ENCODE results near the gene DDX4.

Gene DDX4

DNA sequence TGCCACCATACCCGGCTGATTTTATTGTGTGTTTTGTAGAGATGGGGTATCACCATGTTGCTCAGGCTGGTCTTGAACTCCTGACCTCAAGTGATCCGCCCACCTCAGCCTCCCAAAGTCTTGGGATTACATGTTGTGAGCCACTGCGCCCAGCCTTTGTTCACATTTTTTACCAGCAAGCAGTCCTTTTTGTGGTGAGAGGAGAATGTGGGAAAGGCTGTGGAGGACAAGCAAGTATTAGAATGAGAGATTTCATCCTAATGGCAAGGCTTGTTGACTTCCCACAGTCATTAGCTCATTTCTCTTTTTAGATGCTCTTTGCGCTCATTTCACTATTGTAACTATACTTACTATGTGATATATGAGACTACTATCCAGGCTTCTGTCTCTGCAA is 119.4 kb downstream of the DDX4 start:
- TF ChIP-seq, protein P1, sequence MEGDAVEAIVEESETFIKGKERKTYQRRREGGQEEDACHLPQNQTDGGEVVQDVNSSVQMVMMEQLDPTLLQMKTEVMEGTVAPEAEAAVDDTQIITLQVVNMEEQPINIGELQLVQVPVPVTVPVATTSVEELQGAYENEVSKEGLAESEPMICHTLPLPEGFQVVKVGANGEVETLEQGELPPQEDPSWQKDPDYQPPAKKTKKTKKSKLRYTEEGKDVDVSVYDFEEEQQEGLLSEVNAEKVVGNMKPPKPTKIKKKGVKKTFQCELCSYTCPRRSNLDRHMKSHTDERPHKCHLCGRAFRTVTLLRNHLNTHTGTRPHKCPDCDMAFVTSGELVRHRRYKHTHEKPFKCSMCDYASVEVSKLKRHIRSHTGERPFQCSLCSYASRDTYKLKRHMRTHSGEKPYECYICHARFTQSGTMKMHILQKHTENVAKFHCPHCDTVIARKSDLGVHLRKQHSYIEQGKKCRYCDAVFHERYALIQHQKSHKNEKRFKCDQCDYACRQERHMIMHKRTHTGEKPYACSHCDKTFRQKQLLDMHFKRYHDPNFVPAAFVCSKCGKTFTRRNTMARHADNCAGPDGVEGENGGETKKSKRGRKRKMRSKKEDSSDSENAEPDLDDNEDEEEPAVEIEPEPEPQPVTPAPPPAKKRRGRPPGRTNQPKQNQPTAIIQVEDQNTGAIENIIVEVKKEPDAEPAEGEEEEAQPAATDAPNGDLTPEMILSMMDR (IDR thresholded peaks at IDR 0.05; ENCODE audit: control extremely low read depth, extremely low read depth, low read depth, missing control alignments), result no peak
- POLR2A ChIA-PET, result no interaction called here
- CTCF ChIA-PET, result no interaction called here
- DNase-seq (ENCODE audit: extremely low spot score), result no peak

DNA sequence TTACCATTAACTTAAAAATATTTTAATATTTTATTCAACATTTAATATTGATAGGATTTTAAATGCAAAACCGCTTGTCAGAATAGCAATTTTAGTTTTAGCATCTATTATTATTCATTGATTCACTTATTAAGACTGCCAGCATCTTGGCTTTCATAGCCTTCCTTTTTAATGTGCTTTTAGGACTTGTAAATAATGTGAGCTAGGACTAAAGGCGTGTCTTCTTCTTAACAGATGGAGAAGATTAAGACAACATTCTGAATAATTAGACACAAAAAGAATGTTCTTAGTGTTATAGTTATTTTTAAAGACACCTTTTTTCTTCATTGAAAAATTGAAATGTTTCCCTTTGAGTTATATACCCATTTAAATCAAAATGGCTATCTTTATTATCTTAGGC is 120.2 kb downstream of the DDX4 start:
- TF ChIP-seq, protein P1 (IDR thresholded peaks at IDR 0.05; ENCODE audit: control extremely low read depth, extremely low read depth, low read depth, missing control alignments), result no peak
- ChIA-PET CTCF (no interaction called here), POLR2A (no interaction called here)
- DNase-seq (ENCODE audit: extremely low spot score), result no peak

DNA sequence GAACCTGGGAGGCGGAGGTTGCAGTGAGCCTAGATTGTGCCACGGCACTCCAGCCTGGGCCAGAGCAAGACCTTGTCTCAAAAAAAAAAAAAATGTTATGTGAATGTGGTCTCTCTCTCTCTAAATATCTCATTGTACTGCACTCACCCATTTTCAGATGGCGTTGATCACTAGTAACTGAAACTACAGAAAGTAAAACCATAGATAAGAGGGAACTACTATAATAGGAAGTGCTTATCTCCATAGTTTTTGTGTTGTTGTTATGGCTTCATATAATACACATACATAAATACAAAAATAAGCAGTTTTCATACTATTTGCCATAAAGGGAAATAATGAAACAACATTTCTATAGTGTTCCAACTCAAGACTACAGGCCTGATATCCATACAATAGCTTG is 122.4 kb downstream of the DDX4 start:
- no peak for DNase-seq (ENCODE audit: extremely low spot score)
- CTCF ChIA-PET, result no interaction called here
- TF ChIP-seq, protein P1 (IDR thresholded peaks at IDR 0.05; ENCODE audit: control extremely low read depth, extremely low read depth, low read depth, missing control alignments), result no peak
- POLR2A ChIA-PET, result no interaction called here

DNA sequence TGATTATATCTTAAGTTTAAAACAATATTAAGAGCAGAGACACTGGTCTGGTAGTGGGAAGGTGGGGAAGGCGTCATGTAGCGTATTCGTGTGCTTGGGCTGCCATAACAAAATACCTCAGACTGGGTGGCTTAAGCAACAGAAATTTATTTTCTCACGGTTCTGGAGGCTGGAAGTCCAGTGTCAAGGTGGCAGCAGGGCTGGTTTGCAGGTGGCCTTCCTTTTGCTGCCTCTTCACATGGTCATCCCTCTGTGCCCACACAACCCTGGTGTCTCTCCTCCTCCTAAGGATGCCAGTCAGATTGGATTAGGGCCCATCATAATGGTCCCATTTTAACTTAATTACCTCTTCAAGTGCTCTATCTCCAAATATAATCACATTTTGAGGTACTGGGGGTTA is 122.8 kb downstream of the DDX4 start:
- TF ChIP-seq, protein P1 (IDR thresholded peaks at IDR 0.05; ENCODE audit: control extremely low read depth, extremely low read depth, low read depth, missing control alignments), result no peak
- ChIA-PET POLR2A (no interaction called here), CTCF (no interaction called here)
- DNase-seq (ENCODE audit: extremely low spot score), result no peak

DNA sequence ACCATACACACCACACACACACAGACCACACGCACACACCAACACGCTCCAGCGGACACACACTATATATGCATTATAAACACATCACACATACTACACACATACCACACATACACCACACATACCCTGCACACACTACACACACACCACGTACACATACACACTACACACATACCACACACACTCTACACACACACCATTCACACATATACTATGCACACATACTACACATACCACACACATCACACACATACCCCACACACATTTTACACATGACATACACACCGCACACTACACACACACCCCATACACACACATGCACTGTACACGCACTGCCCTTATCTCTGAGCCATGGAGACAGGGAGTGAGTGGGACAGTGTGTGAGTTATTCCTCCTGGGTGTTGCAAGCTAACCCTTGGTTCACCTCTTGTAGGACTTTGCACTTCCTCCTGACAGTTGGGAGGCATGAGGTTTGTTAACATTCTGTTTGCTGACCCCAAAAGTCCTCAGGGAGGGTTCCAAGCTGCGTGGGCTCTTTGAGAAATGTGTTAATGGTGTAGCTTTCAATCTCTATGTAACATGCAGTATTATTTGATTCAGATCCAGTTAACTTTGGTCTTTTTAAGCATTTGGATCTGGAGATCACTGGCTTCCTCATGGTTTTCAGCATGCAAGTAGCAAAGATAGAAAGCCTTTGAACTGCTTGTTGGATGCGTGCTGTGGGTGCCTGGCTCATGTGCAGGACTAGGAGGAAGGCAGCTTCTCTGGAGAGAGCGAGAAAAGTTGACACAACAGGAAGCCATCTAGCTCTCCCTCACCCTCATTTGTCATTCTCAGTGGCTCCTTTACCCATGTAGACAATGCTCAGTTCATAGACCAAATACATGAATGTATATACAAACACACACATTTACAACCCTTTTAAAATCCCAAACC is 127.0 kb downstream of the DDX4 start:
- POLR2A ChIA-PET, result interaction anchor here (0.5 kb wide), 1 partner anchor 281 kb away, joined by 4 read pairs; no protein-coding TSS in a partner anchor
- CTCF ChIA-PET, result interaction anchor here (1.4 kb wide), 1 partner anchor 11 kb away, joined by 3 read pairs; no protein-coding TSS in a partner anchor
- TF ChIP-seq, protein P1 (IDR thresholded peaks at IDR 0.05; ENCODE audit: control extremely low read depth, extremely low read depth, low read depth, missing control alignments), result no peak
- no peak for DNase-seq (ENCODE audit: extremely low spot score)

DNA sequence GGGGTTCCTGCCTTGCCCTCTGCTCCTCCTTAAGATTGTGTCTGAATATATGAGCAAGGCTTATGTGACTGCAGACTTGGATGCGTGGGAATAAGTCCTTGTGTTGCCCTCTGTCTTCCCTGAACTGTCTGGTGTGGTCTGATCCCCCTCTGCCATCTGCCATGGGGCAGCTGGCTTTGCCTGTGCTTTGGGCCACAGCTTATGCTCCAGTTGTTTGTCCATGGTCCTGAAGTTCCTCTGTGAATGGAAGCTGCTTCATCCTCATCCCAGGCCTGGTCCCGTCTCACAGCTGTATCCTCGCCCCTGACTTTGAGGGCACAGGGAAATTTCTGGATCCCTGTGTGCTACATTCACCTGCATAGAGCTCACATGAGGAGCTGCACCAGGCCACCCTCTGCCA is 128.0 kb downstream of the DDX4 start:
- ChIA-PET CTCF (interaction anchor here (1.4 kb wide), 1 partner anchor 12 kb away, joined by 3 read pairs; no protein-coding TSS in a partner anchor), POLR2A (interaction anchor here (0.5 kb wide), 1 partner anchor 280 kb away, joined by 4 read pairs; no protein-coding TSS in a partner anchor)
- TF ChIP-seq, protein P1 (IDR thresholded peaks at IDR 0.05; ENCODE audit: control extremely low read depth, extremely low read depth, low read depth, missing control alignments), result no peak
- no peak for DNase-seq (ENCODE audit: extremely low spot score)
